ENCODE measurements around the gene OR13C8. TPM values are rescaled to one million over a fixed set of nuclear protein-coding genes. Genes with fewer than 3 reads are reported as not detected.

The OR13C8 gene
- total and polyA plus RNA-seq, 7 donors, result not detected

DNA sequence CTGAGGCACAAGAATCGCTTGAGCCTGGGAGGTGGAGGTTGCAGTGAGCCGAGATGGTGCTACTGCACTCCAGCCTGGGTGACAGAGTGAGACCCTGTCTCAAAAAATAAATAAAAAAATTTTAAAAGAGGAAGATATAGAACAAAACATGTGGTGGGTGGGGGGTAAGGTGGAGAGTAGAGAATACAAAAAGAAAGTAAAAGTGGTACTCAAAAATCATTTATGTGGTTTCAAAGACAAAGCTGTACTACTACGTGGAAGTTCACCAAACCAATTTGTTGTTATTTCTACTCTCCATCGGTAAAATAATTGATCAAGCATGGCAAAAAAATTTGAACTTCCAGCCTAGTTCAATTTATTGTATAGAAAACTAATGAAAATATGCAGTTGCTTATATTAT lies 24.3 kb upstream of the OR13C8 start:
- Histone ChIP-seq H3K9me3 (no peaks in the 10 kb centered on the region), H3K4me1 (no peaks in the 10 kb centered on the region), H3K27me3 (ENCODE audit: insufficient read depth in 3 of 3, low read length in 2 of 3) (no peaks in the 10 kb centered on the region), H3K36me3 (ENCODE audit: insufficient read depth in 1 of 2, low read depth in 1 of 2) (no peaks in the 10 kb centered on the region), H3K4me3 (no peak overlapping the region), H3K27ac (no peak overlapping the region)
- intact Hi-C loops (cut with DNase I), result no loop called here
- TF ChIP-seq, protein P1, sequence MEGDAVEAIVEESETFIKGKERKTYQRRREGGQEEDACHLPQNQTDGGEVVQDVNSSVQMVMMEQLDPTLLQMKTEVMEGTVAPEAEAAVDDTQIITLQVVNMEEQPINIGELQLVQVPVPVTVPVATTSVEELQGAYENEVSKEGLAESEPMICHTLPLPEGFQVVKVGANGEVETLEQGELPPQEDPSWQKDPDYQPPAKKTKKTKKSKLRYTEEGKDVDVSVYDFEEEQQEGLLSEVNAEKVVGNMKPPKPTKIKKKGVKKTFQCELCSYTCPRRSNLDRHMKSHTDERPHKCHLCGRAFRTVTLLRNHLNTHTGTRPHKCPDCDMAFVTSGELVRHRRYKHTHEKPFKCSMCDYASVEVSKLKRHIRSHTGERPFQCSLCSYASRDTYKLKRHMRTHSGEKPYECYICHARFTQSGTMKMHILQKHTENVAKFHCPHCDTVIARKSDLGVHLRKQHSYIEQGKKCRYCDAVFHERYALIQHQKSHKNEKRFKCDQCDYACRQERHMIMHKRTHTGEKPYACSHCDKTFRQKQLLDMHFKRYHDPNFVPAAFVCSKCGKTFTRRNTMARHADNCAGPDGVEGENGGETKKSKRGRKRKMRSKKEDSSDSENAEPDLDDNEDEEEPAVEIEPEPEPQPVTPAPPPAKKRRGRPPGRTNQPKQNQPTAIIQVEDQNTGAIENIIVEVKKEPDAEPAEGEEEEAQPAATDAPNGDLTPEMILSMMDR (IDR thresholded peaks at IDR 0.05), result no peak
- 90 to 92% (median 92%) methylated on average over 4 of the region's 4 CpGs for WGBS, 3 donors
- DNase-seq, result no peak
- no peak for ATAC-seq

- intact Hi-C loops (cut with DNase I), result no loop called here
- TF ChIP-seq, protein P1 (IDR thresholded peaks at IDR 0.05), result no peak
- Histone ChIP-seq H3K27ac (no peak overlapping the region), H3K4me3 (no peak overlapping the region), H3K27me3 (ENCODE audit: insufficient read depth in 3 of 3, low read length in 2 of 3) (no peaks in the 10 kb centered on the region), H3K4me1 (no peaks in the 10 kb centered on the region), H3K36me3 (ENCODE audit: insufficient read depth in 1 of 2, low read depth in 1 of 2) (no peaks in the 10 kb centered on the region), H3K9me3 (no peaks in the 10 kb centered on the region)
- no peak for ATAC-seq
- no peak for DNase-seq
- WGBS, 3 donors, result 19 to 27% (median 21%) methylated on average over 1 of the region's 1 CpG
Measured at GRCh38 chr9:104553261-104553660, 15.7 kb upstream of the OR13C8 start.

DNA sequence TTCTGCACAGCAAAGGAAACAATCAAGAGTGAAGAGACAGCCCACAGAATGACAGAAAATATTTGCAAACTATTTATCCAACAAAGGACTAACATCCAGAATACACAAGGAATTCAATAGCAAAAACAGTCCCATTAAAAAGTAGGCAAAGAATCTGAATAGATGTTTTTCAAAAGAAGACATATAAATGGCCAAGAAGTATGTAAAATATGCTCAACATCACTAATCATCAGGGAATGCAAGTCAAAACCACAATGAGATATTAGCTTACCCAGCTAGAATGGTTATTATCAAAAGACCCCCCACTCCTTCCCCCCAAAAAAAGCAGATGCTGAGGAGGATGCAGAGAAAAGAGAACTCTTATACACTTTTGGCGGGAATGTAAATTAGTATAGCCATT lies 13.4 kb upstream of the OR13C8 start:
- DNase-seq (no peak), ATAC-seq (no peak)
- intact Hi-C loops (cut with DNase I), result no loop called here
- H3K27me3 ChIP-seq (ENCODE audit: insufficient read depth in 3 of 3, low read length in 2 of 3), result no peaks in the 10 kb centered on the region
- TF ChIP-seq, protein P1 (IDR thresholded peaks at IDR 0.05), result no peak
- no peak overlapping the region for H3K27ac ChIP-seq
- no peaks in the 10 kb centered on the region for H3K4me1 ChIP-seq
- 93 to 100% (median 98%) methylated on average over 1 of the region's 1 CpG for WGBS, 3 donors
- no peak overlapping the region for H3K4me3 ChIP-seq
- H3K36me3 ChIP-seq (ENCODE audit: insufficient read depth in 1 of 2, low read depth in 1 of 2), result no peaks in the 10 kb centered on the region
- H3K9me3 ChIP-seq, result peaks cover 5% of the 10 kb centered on the region

DNA sequence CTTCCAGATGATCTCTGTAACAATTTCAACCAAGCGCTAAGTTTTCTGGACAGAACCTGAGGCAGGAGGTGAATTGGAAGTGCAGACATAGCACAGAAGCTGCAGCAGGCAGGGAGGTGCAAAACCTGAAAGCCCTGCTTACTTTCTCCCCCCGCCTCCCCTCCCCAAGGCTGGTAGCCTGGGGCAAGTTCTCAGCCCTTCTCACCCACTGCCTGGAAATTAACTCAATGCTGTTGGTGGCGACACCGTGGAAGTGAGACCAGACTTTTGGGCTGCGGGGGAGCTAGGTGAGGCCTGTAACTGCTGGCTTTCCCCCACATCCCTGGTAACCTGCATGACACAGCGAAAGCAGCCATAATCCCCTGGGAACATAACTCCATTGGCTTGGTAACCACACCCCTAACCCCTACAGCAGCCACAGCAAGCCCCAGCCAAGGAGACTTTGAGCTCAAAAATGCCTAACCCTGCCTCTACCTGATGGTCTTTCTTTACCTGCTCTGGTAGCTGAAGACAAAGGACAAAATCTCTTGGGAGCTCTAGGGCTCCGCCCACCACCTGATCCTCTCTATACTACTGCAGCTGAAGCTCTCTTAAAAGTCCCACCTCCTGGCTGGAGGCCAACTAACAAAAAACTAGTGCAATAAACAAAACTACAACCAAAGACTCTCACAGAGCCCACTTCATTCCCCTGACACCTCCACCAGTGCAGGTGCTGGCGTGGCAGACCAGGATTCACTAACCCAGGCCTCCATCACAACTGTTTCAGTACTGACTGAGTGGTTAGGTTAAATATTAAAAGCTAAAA lies 11.9 kb upstream of the OR13C8 start:
- Histone ChIP-seq H3K4me1 (no peaks in the 10 kb centered on the region), H3K36me3 (ENCODE audit: insufficient read depth in 1 of 2, low read depth in 1 of 2) (no peaks in the 10 kb centered on the region), H3K27ac (no peak overlapping the region), H3K4me3 (no peak overlapping the region), H3K9me3 (peaks cover 5% of the 10 kb centered on the region), H3K27me3 (ENCODE audit: insufficient read depth in 3 of 3, low read length in 2 of 3) (no peaks in the 10 kb centered on the region)
- TF ChIP-seq, protein P1 (IDR thresholded peaks at IDR 0.05), result no peak
- WGBS, 3 donors, result 86 to 91% (median 88%) methylated on average over 8 of the region's 8 CpGs
- no peak for DNase-seq
- intact Hi-C loops (cut with DNase I), result no loop called here
- no peak for ATAC-seq

DNA sequence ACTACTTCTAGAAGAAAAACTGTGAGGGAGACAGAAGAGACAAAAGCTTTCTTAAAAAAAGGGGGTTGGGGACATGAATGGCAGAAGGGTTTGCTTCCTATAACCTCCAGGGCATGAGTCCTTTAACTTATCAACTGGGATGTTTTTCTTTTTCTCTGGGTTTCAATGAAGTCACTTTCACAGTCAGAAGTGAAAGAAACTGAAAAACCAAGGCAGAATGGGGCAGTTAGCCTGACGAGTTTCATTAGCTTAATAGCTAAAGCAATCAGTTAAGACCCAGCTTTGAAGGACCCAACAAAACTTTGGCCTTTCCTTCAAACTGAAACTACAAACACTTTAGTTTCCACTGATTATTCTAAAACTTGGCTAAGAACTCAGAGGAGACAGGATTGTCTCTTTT lies 4.6 kb upstream of the OR13C8 start:
- Histone ChIP-seq H3K36me3 (ENCODE audit: insufficient read depth in 1 of 2, low read depth in 1 of 2) (no peaks in the 10 kb centered on the region), H3K9me3 (peaks cover 4% of the 10 kb centered on the region), H3K27me3 (ENCODE audit: insufficient read depth in 3 of 3, low read length in 2 of 3) (peaks cover 0 to 1% (median 0%) of the 10 kb centered on the region in 3 donors), H3K4me3 (no peak overlapping the region), H3K4me1 (no peaks in the 10 kb centered on the region), H3K27ac (no peak overlapping the region)
- ATAC-seq, result no peak
- 38 to 48% (median 44%) methylated on average over 1 of the region's 1 CpG for WGBS, 3 donors
- no peak for DNase-seq
- intact Hi-C loops (cut with DNase I), result no loop called here
- TF ChIP-seq, protein P1 (IDR thresholded peaks at IDR 0.05), result no peak

Data from psoas muscle (tissue), 8 donors.